ENCODE results near the gene KDM6A. TPM values are rescaled to one million over a fixed set of nuclear protein-coding genes. Genes with fewer than 3 reads are reported as not detected.

The KDM6A gene
- total RNA-seq, 1 donor from 2014 or later, result 16.3 TPM

Other genes starting within 250 kb of the KDM6A start
- not detected in 2 replicates for gene DUSP21, start 29.2 kb upstream of the KDM6A start, total RNA-seq